Sigmoid colon (tissue), 4 donors: ENCODE measurements around the gene FSTL4.

Experiments
- EP300 ChIP-seq, 4 donors: sonication (generic); formaldehyde crosslinking; IDR thresholded peaks; one replicate each; pipeline ENCODE4 v1.6.1; 2017; ENCODE audit warnings: antibody characterized with exemption in 4 of 4
- POLR2A ChIP-seq, 2 donors: fragments of 450-650 bp; IDR thresholded peaks; one replicate each; pipeline ENCODE4 v1.6.1; 2016; ENCODE audit warnings: antibody characterized with exemption in 2 of 2, mild to moderate bottlenecking in 2 of 2, moderate library complexity in 2 of 2
- TF ChIP-seq, protein P1 (sequence below), 4 experiments: fragments of 450-650 bp in 3 of 4; fragments of 200-600 bp in 1 of 4; IDR thresholded peaks; one replicate each; pipeline ENCODE4 v1.5.1; 2016 to 2019; ENCODE audit warnings: antibody characterized with exemption in 4 of 4, mild to moderate bottlenecking in 3 of 4, moderate library complexity in 2 of 4

DNA sequence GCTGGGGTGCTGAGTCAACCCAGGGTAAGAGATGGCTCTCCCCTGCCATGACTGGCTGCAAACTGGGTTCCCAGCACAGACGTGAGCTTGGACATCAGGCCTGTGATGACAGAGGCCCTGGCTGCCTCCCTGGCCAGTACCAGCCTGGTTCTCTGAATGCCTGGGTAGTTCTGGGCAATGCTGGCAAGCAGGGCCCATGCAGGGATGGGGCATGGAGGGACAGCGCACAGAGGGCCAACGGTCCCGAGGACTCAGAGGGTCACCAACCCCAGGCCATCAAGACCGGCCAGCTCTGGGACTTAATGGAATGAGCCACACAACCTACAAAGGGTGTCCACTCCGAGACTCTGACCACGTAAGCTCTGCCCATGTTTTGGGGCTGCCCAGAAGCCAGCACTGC is 241.4 kb downstream of the FSTL4 start:
- TF ChIP-seq EP300 (IDR thresholded peaks at IDR 0.05) (no peak), POLR2A (IDR thresholded peaks at IDR 0.05) (no peak)
- TF ChIP-seq, protein P1, sequence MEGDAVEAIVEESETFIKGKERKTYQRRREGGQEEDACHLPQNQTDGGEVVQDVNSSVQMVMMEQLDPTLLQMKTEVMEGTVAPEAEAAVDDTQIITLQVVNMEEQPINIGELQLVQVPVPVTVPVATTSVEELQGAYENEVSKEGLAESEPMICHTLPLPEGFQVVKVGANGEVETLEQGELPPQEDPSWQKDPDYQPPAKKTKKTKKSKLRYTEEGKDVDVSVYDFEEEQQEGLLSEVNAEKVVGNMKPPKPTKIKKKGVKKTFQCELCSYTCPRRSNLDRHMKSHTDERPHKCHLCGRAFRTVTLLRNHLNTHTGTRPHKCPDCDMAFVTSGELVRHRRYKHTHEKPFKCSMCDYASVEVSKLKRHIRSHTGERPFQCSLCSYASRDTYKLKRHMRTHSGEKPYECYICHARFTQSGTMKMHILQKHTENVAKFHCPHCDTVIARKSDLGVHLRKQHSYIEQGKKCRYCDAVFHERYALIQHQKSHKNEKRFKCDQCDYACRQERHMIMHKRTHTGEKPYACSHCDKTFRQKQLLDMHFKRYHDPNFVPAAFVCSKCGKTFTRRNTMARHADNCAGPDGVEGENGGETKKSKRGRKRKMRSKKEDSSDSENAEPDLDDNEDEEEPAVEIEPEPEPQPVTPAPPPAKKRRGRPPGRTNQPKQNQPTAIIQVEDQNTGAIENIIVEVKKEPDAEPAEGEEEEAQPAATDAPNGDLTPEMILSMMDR (IDR thresholded peaks at IDR 0.05), result no peak
